ENCODE results near the gene DEPP1. TPM values are rescaled to one million over a fixed set of nuclear protein-coding genes. Genes with fewer than 3 reads are reported as not detected.

DEPP1 gene
- total and polyA plus RNA-seq, 10 of the 15 experiments (the other 5 are each of a cell fraction or from before 2014, with no cell fraction given) = 1.7 to 12.1 (median 7.3) TPM

- TF ChIP-seq USF2 (IDR thresholded peaks at IDR 0.05; ENCODE audit: borderline replicate concordance, low read depth, low read length) (no peak), CREB1 (IDR thresholded peaks at IDR 0.05; ENCODE audit: low read depth) (peak; percentile 48), BACH1 (IDR thresholded peaks at IDR 0.05; ENCODE audit: borderline replicate concordance) (peak; percentile 44; the same call in 1 of the 2 replicates), RFX5 (IDR thresholded peaks at IDR 0.05; ENCODE audit: low read depth, low read length) (no peak), GATAD2B (conservative IDR thresholded peaks at IDR 0.05; ENCODE audit: low read depth) (peak; percentile 90), MYC (IDR thresholded peaks at IDR 0.05; ENCODE audit: insufficient read depth, insufficient read length, insufficient replicate concordance, low read length, severe bottlenecking) (peak; percentile 48), BHLHE40 (IDR thresholded peaks at IDR 0.05; ENCODE audit: borderline replicate concordance in 1 of 2, low read depth in 2 of 2, low read length in 1 of 2) (peak; percentile 14 to 57; a peak in 2 of 4 replicates), PAX5 (IDR thresholded peaks at IDR 0.05; ENCODE audit: borderline replicate concordance, low read depth, low read length) (peak; percentile 52; the same call in 1 of the 2 replicates), CHD2 (IDR thresholded peaks at IDR 0.05; ENCODE audit: borderline replicate concordance, low read depth, low read length) (0 out of 2 replicates have a peak, but pooled peaks have one; percentile 38), SRF (IDR thresholded peaks at IDR 0.05; ENCODE audit: low read depth in 2 of 2, low read length in 2 of 2) (peak in 1 of 2 experiments; percentile 45; a peak in 1 of 4 replicates), ETV6 (conservative IDR thresholded peaks at IDR 0.05 in 1 of 2, IDR thresholded peaks at IDR 0.05 in 1 of 2; ENCODE audit: borderline replicate concordance in 1 of 2, low read depth in 1 of 2) (no peak), WRNIP1 (IDR thresholded peaks at IDR 0.05; ENCODE audit: borderline replicate concordance, low read depth, low read length) (0 out of 2 replicates have a peak, but pooled peaks have one; percentile 30), RAD21 (IDR thresholded peaks at IDR 0.05; ENCODE audit: insufficient read depth, low read depth, low read length) (no peak), STAT1 (conservative IDR thresholded peaks at IDR 0.05) (no peak), JUNB (IDR thresholded peaks at IDR 0.05) (no peak), ZNF622 (IDR thresholded peaks at IDR 0.05) (no peak), ZNF24 (IDR thresholded peaks at IDR 0.05) (0 out of 2 replicates have a peak, but pooled peaks have one; percentile 11), PBX3 (IDR thresholded peaks at IDR 0.05; ENCODE audit: insufficient replicate concordance, low read depth, low read length) (no peak), E4F1 (IDR thresholded peaks at IDR 0.05; ENCODE audit: borderline replicate concordance, partially characterized antibody) (no peak), SIX5 (IDR thresholded peaks at IDR 0.05; ENCODE audit: low read depth, low read length, severe bottlenecking) (no peak), RB1 (IDR thresholded peaks at IDR 0.05; ENCODE audit: borderline replicate concordance) (peak; percentile 70; the same call in 1 of the 2 replicates), CTCF (IDR thresholded peaks at IDR 0.05 in 2 of 3, conservative IDR thresholded peaks at IDR 0.05 in 1 of 3; ENCODE audit: control insufficient read depth in 2 of 3, extremely low read depth in 1 of 3, insufficient read depth in 1 of 3, low read depth in 3 of 3, low read length in 3 of 3) (peak in 2 of 3 experiments; percentile 16 to 18; a peak in 3 of 6 replicates), ATF7 (IDR thresholded peaks at IDR 0.05; ENCODE audit: low read depth) (no peak)
Measured at GRCh38 chr10:45000752-45001380, 22.3 kb upstream of the DEPP1 start, which contains the start of gene ZNF22 (continued).
